ENCODE measurements around the gene WEE1.

GRCh38 chr11:9629064-9629463 is 55.6 kb downstream of the WEE1 start:
- TF ChIP-seq SIN3A (IDR thresholded peaks at IDR 0.05; ENCODE audit: borderline replicate concordance, insufficient read depth, low read depth, low read length) = no peak
- TF ChIP-seq CTCF (IDR thresholded peaks at IDR 0.05) = no peak
